A549 (cell line): ENCODE results near the gene SMLR1.

Experiments
- EP300 ChIP-seq, 2 experiments: fragments of >200 bp; sonication (Bioruptor Twin); formaldehyde crosslinking; IDR thresholded peaks; 2 replicates in 1 of 2; 3 replicates in 1 of 2; pipeline ENCODE4 v1.6.1; 2016 to 2017
- POLR2A ChIP-seq: IDR thresholded peaks from 2 replicates; pipeline ENCODE4 v1.6.1; 2012; ENCODE audit warnings: mild to moderate bottlenecking, low read length

DNA sequence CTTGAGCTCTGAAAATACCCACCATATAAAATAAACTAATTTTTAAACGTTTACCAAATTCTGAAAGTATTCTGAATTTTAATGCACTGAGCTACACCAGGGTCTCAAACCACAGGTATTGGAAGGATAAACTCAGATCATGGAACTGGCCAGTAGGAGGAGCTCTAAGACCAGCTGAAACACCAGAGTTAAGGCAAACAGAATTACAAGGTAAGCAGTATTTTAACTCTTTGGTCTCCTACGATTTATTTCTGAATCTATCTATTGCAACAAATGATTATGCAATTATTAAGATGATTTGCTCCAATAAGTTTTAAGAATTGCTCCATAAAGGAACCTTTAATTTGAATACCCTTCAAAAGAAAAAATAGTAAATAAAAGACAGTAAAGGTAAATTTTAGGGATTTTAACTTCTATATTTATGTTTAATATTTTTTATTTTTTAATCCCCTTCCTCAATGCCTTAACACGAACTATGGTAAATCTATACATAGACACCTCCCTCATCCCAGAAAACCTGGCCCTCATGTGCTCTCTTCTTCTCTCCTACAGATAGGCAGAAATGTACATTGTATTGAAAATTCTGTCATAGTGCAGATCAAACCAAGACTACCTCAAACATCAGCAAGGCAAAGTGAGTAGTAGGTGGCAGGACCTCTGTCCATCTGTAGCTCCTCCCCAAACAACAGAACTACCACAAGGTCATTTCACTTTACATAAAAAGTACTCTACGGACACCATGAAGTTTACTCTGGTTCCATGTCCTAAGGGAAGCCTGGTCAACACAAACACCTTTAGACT lies 58.4 kb downstream of the SMLR1 start:
- TF ChIP-seq POLR2A (no peak), EP300 (IDR thresholded peaks at IDR 0.05) (no peak)
